GM12878 (cell line): ENCODE measurements around the gene ADSS1. TPM values are rescaled to one million over a fixed set of nuclear protein-coding genes. Genes with fewer than 3 reads are reported as not detected.
A peak's percentile ranks its signal among the peaks of the same experiment; 100 is the strongest.
"Not testable (repeated sequence)": the region's sequence is repeated elsewhere in the genome, so short reads cannot be mapped to it uniquely, and the experiment has no call there.

Experiments
- ATAC-seq: fragments of 200-7000 bp; cut with Tn5 transposase; 3 replicates; pipeline ENCODE4 v1.9.1; 2020; ENCODE audit warnings: mild to moderate bottlenecking, moderate library complexity
- BruUV-seq: library from RNA; stranded (reverse); fragments of 400-500 nt; replicated peaks from 2 replicates; lab custom pipeline; 2021; lab: Mats Ljungman, UMichigan
- CTCF ChIA-PET: fragments of 300-600 bp; sonication (Branson Sonifier 250); formaldehyde crosslinking; extraction: SDS; loops from one replicate; lab custom pipeline; 2021; ENCODE audit warnings: inconsistent platforms; lab: Yijun Ruan, JAX
- POLR2A ChIA-PET: fragments of 350-600 bp; formaldehyde crosslinking; extraction: SDS; loops from one replicate; lab custom pipeline; 2021; ENCODE audit warnings: inconsistent platforms; lab: Charles Lee
- RAD21 ChIA-PET: fragments of 300-600 bp; sonication (Branson Sonifier 250); formaldehyde crosslinking; loops from one replicate; lab custom pipeline; 2023; ENCODE audit warnings: antibody characterized with exemption; ENCODE audit not compliant: unreplicated experiment; lab: Charles Lee
- SMC1A ChIA-PET: fragments of 300-600 bp; sonication (Branson Sonifier 250); formaldehyde crosslinking; loops from one replicate; lab custom pipeline; 2023; ENCODE audit not compliant: unreplicated experiment, uncharacterized antibody; lab: Charles Lee
- DNase-seq: peaks from one replicate; pipeline ENCODE4 v3.0.0-alpha.2; 2011; ENCODE audit warnings: low read depth, low spot score
- FAIRE-seq: peaks from 3 replicates; lab custom pipeline; 2011; peaks lifted over from hg19 to GRCh38; lab: Jason Lieb, UNC
- H2AFZ ChIP-seq: 2 replicates; pipeline ENCODE4 v1.6.0; 2011; ENCODE audit warnings: low read depth, low read length, control low read depth; ENCODE audit not compliant: control insufficient read depth
- H3K27ac ChIP-seq: 2 replicates; pipeline ENCODE4 v1.5.1; 2011; ENCODE audit warnings: control low read depth; ENCODE audit not compliant: control insufficient read depth, insufficient read depth
- H3K27me3 ChIP-seq, 2 experiments: replicated peaks in 1 of 2; 2 replicates each; pipeline versions ENCODE4 v1.6.0 to v1.6.1; 2011; ENCODE audit warnings: low read length in 1 of 2; ENCODE audit not compliant: control insufficient read depth in 2 of 2, insufficient read depth in 2 of 2
- H3K36me3 ChIP-seq, 2 experiments: 2 replicates each; pipeline ENCODE4 v1.5.1; 2011; ENCODE audit warnings: low read length in 1 of 2; ENCODE audit not compliant: control insufficient read depth in 2 of 2, insufficient read depth in 2 of 2
- H3K4me1 ChIP-seq: 2 replicates; pipeline ENCODE4 v1.6.1; 2011; ENCODE audit warnings: mild to moderate bottlenecking, low read length, moderate library complexity, mixed read lengths; ENCODE audit not compliant: control insufficient read depth, insufficient read depth
- H3K4me2 ChIP-seq: 2 replicates; pipeline ENCODE4 v1.6.0; 2011; ENCODE audit warnings: control low read depth; ENCODE audit not compliant: control insufficient read depth, insufficient read depth
- H3K4me3 ChIP-seq: fragments of 200-600 bp; sonication (generic); 2 replicates; pipeline ENCODE4 v1.5.1; 2016
- H3K79me2 ChIP-seq: 2 replicates; pipeline ENCODE4 v1.6.0; 2011; ENCODE audit warnings: low read length; ENCODE audit not compliant: control insufficient read depth, insufficient read depth
- H3K9ac ChIP-seq: 2 replicates; pipeline ENCODE4 v1.8.0; 2011; ENCODE audit warnings: low read length, control low read depth, mixed read lengths; ENCODE audit not compliant: control insufficient read depth, insufficient read depth
- H3K9me3 ChIP-seq: replicated peaks from 3 replicates; pipeline ENCODE4 v1.5.1; 2011; ENCODE audit warnings: mild to moderate bottlenecking, low read length; ENCODE audit not compliant: control insufficient read depth, insufficient read depth
- H4K20me1 ChIP-seq: 2 replicates; pipeline ENCODE4 v1.6.0; 2011; ENCODE audit not compliant: control insufficient read depth, insufficient read depth
- BHLHE40 ChIP-seq, 2 experiments: fragments of 450-650 bp in 1 of 2; IDR thresholded peaks; 2 replicates each; pipeline ENCODE4 v1.6.1; 2011 to 2017; ENCODE audit warnings: low read depth in 2 of 2, borderline replicate concordance in 1 of 2, improper control_type of control experiment in 1 of 2, low read length in 1 of 2, mild to moderate bottlenecking in 1 of 2
- CBX5 ChIP-seq: sonication (generic); IDR thresholded peaks from 2 replicates; pipeline ENCODE4 v1.6.1; 2016; ENCODE audit warnings: low read depth, moderate library complexity, mild to moderate bottlenecking, inconsistent platforms
- FOXK2 ChIP-seq: fragments of 450-650 bp; IDR thresholded peaks from 2 replicates; pipeline ENCODE4 v1.6.1; 2017; ENCODE audit warnings: mild to moderate bottlenecking, moderate library complexity
- GATAD2B ChIP-seq: fragments of 450-650 bp; conservative IDR thresholded peaks from 2 replicates; pipeline ENCODE4 v1.6.1; 2017; ENCODE audit warnings: low read depth, mild to moderate bottlenecking, moderate library complexity
- IRF5 ChIP-seq: fragments of 450-650 bp; IDR thresholded peaks from 2 replicates; pipeline ENCODE4 v1.6.1; 2017; ENCODE audit warnings: borderline replicate concordance
- NBN ChIP-seq: fragments of 450-650 bp; IDR thresholded peaks from 2 replicates; pipeline ENCODE4 v1.6.1; 2016
- NFYB ChIP-seq: IDR thresholded peaks from 2 replicates; pipeline ENCODE4 v1.6.1; 2011; ENCODE audit warnings: low read depth, mild to moderate bottlenecking, low read length, improper control_type of control experiment, moderate library complexity; ENCODE audit not compliant: insufficient read depth
- RUNX3 ChIP-seq: IDR thresholded peaks from 2 replicates; pipeline ENCODE4 v1.6.1; 2012; ENCODE audit warnings: low read length, inconsistent platforms
- SMARCA5 ChIP-seq: fragments of 450-650 bp; IDR thresholded peaks from 2 replicates; pipeline ENCODE4 v1.6.1; 2017; ENCODE audit warnings: mild to moderate bottlenecking
- TAF1 ChIP-seq: IDR thresholded peaks from 2 replicates; pipeline ENCODE4 v1.6.1; 2011; ENCODE audit warnings: mild to moderate bottlenecking, low read depth, low read length, borderline replicate concordance
- TCF12 ChIP-seq: IDR thresholded peaks from 2 replicates; pipeline ENCODE4 v1.6.1; 2011; ENCODE audit warnings: low read depth, mild to moderate bottlenecking, low read length
- ZNF24 ChIP-seq: fragments of 450-650 bp; IDR thresholded peaks from 2 replicates; pipeline ENCODE4 v1.6.1; 2017; ENCODE audit warnings: antibody characterized with exemption, mild to moderate bottlenecking
- WGBS: methylation state at CpG from one replicate; pipeline ENCODE4 v1.1.6; 2016; ENCODE audit warnings: low lambda C conversion rate; ENCODE audit not compliant: insufficient replicate concordance, insufficient coverage; ENCODE audit errors: missing lambda C conversion rate; 5-methylcytosine and 5-hydroxymethylcytosine counted together
- in situ Hi-C: fragments of 300-500 bp; cut with MboI; formaldehyde crosslinking; loops from 9 replicates; pipeline ENCODE4 v1.14.3; 2018; ENCODE audit warnings: mixed read lengths
- intact Hi-C: fragments of 100-400 bp; cut with micrococcal nuclease; formaldehyde crosslinking; loops from one replicate; pipeline ENCODE4 v1.14.2; 2022; ENCODE audit not compliant: unreplicated experiment
- polyA plus RNA-seq, 11 experiments: library from polyadenylated mRNA; depleted of rRNA in 4 of 11; unstranded in 6 of 11; stranded (reverse) in 5 of 11; fragments of >200 nt; fragmentation: Nextera tagmentation in 4 of 11; fragmentation: Illumina TruSeq in 1 of 11; extraction: Ambion mirVana in 4 of 11; extraction: Trizol in 1 of 11; gene quantifications; 1 replicate in 1 of 11; 2 replicates in 10 of 11; pipeline versions ENCODE4 v1.2.1 to v1.2.3, GENCODE V29; 2011 to 2016; ENCODE audit warnings: inconsistent platforms in 2 of 11, missing spikeins in 2 of 11, low read depth in 1 of 11
- total RNA-seq, 4 experiments: library from RNA; depleted of rRNA in 3 of 4; stranded (reverse); fragments of >200 nt in 3 of 4; fragmentation: Illumina TruSeq in 1 of 4; extraction: Trizol in 1 of 4; gene quantifications; 2 replicates each; pipeline versions ENCODE4 v1.2.1 to v1.2.3, GENCODE V29; 2013 to 2021

Gene ADSS1
- total and polyA plus RNA-seq, 10 of the 15 experiments (the other 5 are each of a cell fraction or from before 2014, with no cell fraction given), result 0.11 to 0.45 (median 0.28) TPM; not detected in 5

GRCh38 chr14:104750753-104751057 is 26.7 kb downstream of the ADSS1 start:
- intact Hi-C loops, H3K4me2 ChIP-seq: not testable (repeated sequence)
- peak; percentile 79 for TF ChIP-seq NFYB
- TF ChIP-seq, all 136 proteins: peak for 1; not testable (repeated sequence) for 135
- H3K27ac ChIP-seq, H3K9ac ChIP-seq, BruUV-seq, H4K20me1 ChIP-seq, FAIRE-seq, in situ Hi-C loops, DNase-seq, H3K36me3 ChIP-seq, H3K27me3 ChIP-seq, ATAC-seq, RAD21 ChIA-PET, H3K9me3 ChIP-seq, H3K4me3 ChIP-seq: not testable (repeated sequence)
- Histone ChIP-seq H2AFZ (peak overlapping the region; percentile 13; the same call in 1 of the 2 replicates), H3K79me2 (peaks cover 28% of the 10 kb centered on the region), H3K4me1 (peaks cover 14% of the 10 kb centered on the region)
- SMC1A ChIA-PET, result interaction anchor here (1.3 kb wide), 1 partner anchor 67 kb away, joined by 3 read pairs; no protein-coding TSS in a partner anchor
- POLR2A ChIA-PET, result interaction anchor here (0.6 to 0.9 kb wide), 2 partner anchors 45 to 307 kb away, joined by 4 read pairs; no protein-coding TSS in a partner anchor
- CTCF ChIA-PET, result interaction anchor here (0.8 to 1.5 kb wide), 4 partner anchors 14 to 155 kb away, joined by 3 to 5 read pairs (median 3); no protein-coding TSS in a partner anchor
- WGBS, result 96% methylated on average over 5 of the region's 5 CpGs

- ChIA-PET RAD21 (interaction anchor here (0.7 to 1.8 kb wide), 5 partner anchors 9 to 94 kb away, joined by 3 to 8 read pairs (median 3); no protein-coding TSS in a partner anchor), POLR2A (interaction anchor here (0.9 to 1.4 kb wide), 5 partner anchors 13 to 313 kb away, joined by 3 to 7 read pairs (median 5); partner anchors contain the start of genes CDCA4 and GPR132), CTCF (interaction anchor here (0.9 to 2.4 kb wide), 6 partner anchors 15 to 674 kb away, joined by 3 to 13 read pairs (median 4); no protein-coding TSS in a partner anchor), SMC1A (interaction anchor here (0.9 to 1.4 kb wide), 3 partner anchors 15 to 68 kb away, joined by 3 to 5 read pairs (median 4); partner anchors contain the start of gene ADSS1)
- H3K27me3 ChIP-seq, result no peaks in the 10 kb centered on the region
- peak overlapping the region; percentile 97 for H2AFZ ChIP-seq
- whole genome bisulfite sequencing, result 75% methylated on average over 71 of the region's 90 CpGs
- DNase-seq (no peak), ATAC-seq (no peak), FAIRE-seq (no peak)
- peak overlapping the region; percentile 90 for H3K4me3 ChIP-seq
- H3K9me3 ChIP-seq, result no peaks in the 10 kb centered on the region; the same call in 2 of the 3 replicates
- in situ Hi-C loops (no loop called here), intact Hi-C loops (no loop called here)
- peak overlapping the region; percentile 91 for H3K4me2 ChIP-seq
- H3K79me2 ChIP-seq, result peaks cover 31% of the 10 kb centered on the region
- H3K27ac ChIP-seq, result peak overlapping the region; percentile 82
- no TSS peak for BruUV-seq
- H3K4me1 ChIP-seq, result peaks cover 17% of the 10 kb centered on the region
- no peaks in the 10 kb centered on the region for H4K20me1 ChIP-seq
- TF ChIP-seq RUNX3, result 0 out of 2 replicates have a peak, but pooled peaks have one; percentile 9
- no peak for TF ChIP-seq TAF1
- TF ChIP-seq ZNF24, result no peak
- no peak for TF ChIP-seq IRF5
- TF ChIP-seq BHLHE40 (IDR thresholded peaks at IDR 0.05; ENCODE audit: borderline replicate concordance in 1 of 2, low read depth in 2 of 2, low read length in 1 of 2), result no peak
- 0 out of 2 replicates have a peak, but pooled peaks have one; percentile 38 for TF ChIP-seq SMARCA5
- no peak for TF ChIP-seq CBX5
- no peak for TF ChIP-seq FOXK2
- 0 out of 2 replicates have a peak, but pooled peaks have one; percentile 38 for TF ChIP-seq GATAD2B
- TF ChIP-seq TCF12, result no peak
- TF ChIP-seq NBN, result no peak
- peak overlapping the region; percentile 80 for H3K9ac ChIP-seq
- peaks cover 2 to 7% of the 10 kb centered on the region in 2 experiments; a peak in 3 of 4 replicates for H3K36me3 ChIP-seq
These were observed 27.8 kb downstream of the ADSS1 start for GRCh38 chr14:104751539-104752422.
